HTERT RPE-1 (cell line): ENCODE measurements around the gene AMOTL1.
"Not testable (repeated sequence)": the region's sequence is repeated elsewhere in the genome, so short reads cannot be mapped to it uniquely, and the experiment has no call there.

Experiments used
- in situ Hi-C: fragments of 300-500 bp; cut with MboI; formaldehyde crosslinking; loops from 4 replicates; pipeline ENCODE4 v1.14.3; 2020; ENCODE audit warnings: low sequenced_read_pairs

The AMOTL1 gene

GRCh38 chr11:94844031-94844430 is 75.9 kb downstream of the AMOTL1 start:
- in situ Hi-C loops, result no loop called here

- in situ Hi-C loops, result no loop called here
Measured at GRCh38 chr11:94845622-94846021, 77.5 kb downstream of the AMOTL1 start.

GRCh38 chr11:94849839-94850238 is 81.7 kb downstream of the AMOTL1 start:
- in situ Hi-C loops, result no loop called here

GRCh38 chr11:94851864-94852636 is 83.9 kb downstream of the AMOTL1 start:
- in situ Hi-C loops, result no loop called here

- in situ Hi-C loops, result not testable (repeated sequence)
Measured at GRCh38 chr11:94853288-94853687, 85.1 kb downstream of the AMOTL1 start.

- in situ Hi-C loops, result no loop called here
Measured at GRCh38 chr11:94853836-94854235, 85.7 kb downstream of the AMOTL1 start.

- in situ Hi-C loops, result no loop called here
Measured at GRCh38 chr11:94854770-94855633, 86.8 kb downstream of the AMOTL1 start.

GRCh38 chr11:94855666-94856065 is 87.5 kb downstream of the AMOTL1 start:
- in situ Hi-C loops, result no loop called here

GRCh38 chr11:94856443-94856842 is 88.3 kb downstream of the AMOTL1 start:
- in situ Hi-C loops, result no loop called here

GRCh38 chr11:94857337-94857736 is 89.2 kb downstream of the AMOTL1 start:
- in situ Hi-C loops, result no loop called here

- in situ Hi-C loops, result no loop called here
Measured at GRCh38 chr11:94858012-94858705, 90.0 kb downstream of the AMOTL1 start.

GRCh38 chr11:94860333-94860732 is 92.2 kb downstream of the AMOTL1 start:
- in situ Hi-C loops, result no loop called here

GRCh38 chr11:94861306-94861845 is 93.2 kb downstream of the AMOTL1 start:
- in situ Hi-C loops, result no loop called here

GRCh38 chr11:94862926-94863880 is 95.0 kb downstream of the AMOTL1 start:
- in situ Hi-C loops, result no loop called here

GRCh38 chr11:94864506-94865045 is 96.4 kb downstream of the AMOTL1 start:
- in situ Hi-C loops, result no loop called here

- in situ Hi-C loops, result no loop called here
Measured at GRCh38 chr11:94866231-94866822, 98.2 kb downstream of the AMOTL1 start.

GRCh38 chr11:94866936-94867795 is 99.0 kb downstream of the AMOTL1 start:
- in situ Hi-C loops, result no loop called here

GRCh38 chr11:94868468-94868867 is 100.3 kb downstream of the AMOTL1 start:
- in situ Hi-C loops, result no loop called here
